Kasumi-1 (cell line): ENCODE data around the gene PROSER2.
A peak's percentile ranks its signal among the peaks of the same experiment; 100 is the strongest.

Experiments used
- DNase-seq, 2 experiments: peaks; one replicate each; lab custom pipeline; 2025; lab: John Stamatoyannopoulos, UW

The PROSER2 gene

GRCh38 chr10:11823122-11823988, at the start of gene PROSER2:
PROSER2 (plus strand) TSS chr10:11823356; CDS start chr10:11852078, 28,722 bp downstream.
- DNase-seq: peak; percentile 81 to 82

GRCh38 chr10:11773761-11774441, 49.3 kb upstream of the PROSER2 start:
- DNase-seq: no peak

GRCh38 chr10:11775412-11775811, 47.7 kb upstream of the PROSER2 start:
- DNase-seq: no peak

GRCh38 chr10:11776080-11776479, 47.1 kb upstream of the PROSER2 start:
- DNase-seq: no peak

- DNase-seq: no peak
Measured at GRCh38 chr10:11781114-11781513, 42.0 kb upstream of the PROSER2 start.

GRCh38 chr10:11782793-11783557, 40.2 kb upstream of the PROSER2 start:
- DNase-seq: peak; percentile 88 to 95

GRCh38 chr10:11783558-11783865, 39.6 kb upstream of the PROSER2 start:
- DNase-seq: no peak

GRCh38 chr10:11787374-11787773, 35.8 kb upstream of the PROSER2 start:
- no peak for DNase-seq

- DNase-seq: no peak
Measured at GRCh38 chr10:11787846-11788245, 35.3 kb upstream of the PROSER2 start.

- DNase-seq: no peak
Measured at GRCh38 chr10:11789306-11789705, 33.9 kb upstream of the PROSER2 start.

GRCh38 chr10:11789956-11790355, 33.2 kb upstream of the PROSER2 start:
- DNase-seq: no peak

- no peak for DNase-seq
Measured at GRCh38 chr10:11793762-11794479, 29.2 kb upstream of the PROSER2 start.

- DNase-seq: no peak
Measured at GRCh38 chr10:11794566-11794965, 28.6 kb upstream of the PROSER2 start.

- DNase-seq: no peak
Measured at GRCh38 chr10:11795101-11795920, 27.8 kb upstream of the PROSER2 start.

GRCh38 chr10:11796474-11796873, 26.7 kb upstream of the PROSER2 start:
- DNase-seq: no peak

GRCh38 chr10:11797281-11797680, 25.9 kb upstream of the PROSER2 start:
- no peak for DNase-seq

GRCh38 chr10:11797847-11798633, 25.1 kb upstream of the PROSER2 start:
- DNase-seq: no peak

- peak; percentile 95 for DNase-seq
Measured at GRCh38 chr10:11798845-11799735, 24.1 kb upstream of the PROSER2 start.

- DNase-seq: no peak
Measured at GRCh38 chr10:11799736-11800080, 23.4 kb upstream of the PROSER2 start.
